Posterior cingulate gyrus (tissue), 11 donors: ENCODE data around the gene C4orf46.
A peak's percentile ranks its signal among the peaks of the same experiment; 100 is the strongest.

ENCODE experiments used
- DNase-seq, 10 donors: peaks; one replicate each; pipeline versions ENCODE4 v3.0.0 to v3.0.0-alpha.2; 2020 to 2021; ENCODE audit warnings: mixed read lengths in 3 of 10
- intact Hi-C: fragments of 100-400 bp; cut with DNase I; formaldehyde crosslinking; loops from one replicate; pipeline ENCODE4 v1.15.1; 2023

C4orf46 gene

GRCh38 chr4:158657291-158657690, 14.4 kb downstream of the C4orf46 start:
- peak in 2 of 10 donors; percentile 53 to 73 for DNase-seq
- intact Hi-C loops = no loop called here

GRCh38 chr4:158656439-158656838, 15.2 kb downstream of the C4orf46 start:
- no peak for DNase-seq
- intact Hi-C loops = no loop called here

- DNase-seq = no peak
- intact Hi-C loops = no loop called here
These were observed 18.8 kb downstream of the C4orf46 start for GRCh38 chr4:158652920-158653319.

- DNase-seq = no peak
- intact Hi-C loops = no loop called here
These were observed 22.5 kb downstream of the C4orf46 start for GRCh38 chr4:158649111-158649680.

- DNase-seq = no peak
- intact Hi-C loops = no loop called here
These were observed 26.9 kb downstream of the C4orf46 start for GRCh38 chr4:158644760-158645159.

- no peak for DNase-seq
- intact Hi-C loops = no loop called here
These were observed 27.3 kb downstream of the C4orf46 start for GRCh38 chr4:158644356-158644755.

- intact Hi-C loops = no loop called here
- DNase-seq = no peak
These were observed 35.1 kb downstream of the C4orf46 start for GRCh38 chr4:158636619-158637018.

GRCh38 chr4:158630893-158631292, 40.8 kb downstream of the C4orf46 start:
- DNase-seq = no peak
- intact Hi-C loops = no loop called here

- intact Hi-C loops = loop anchor here (5.0 kb wide), 3 partner anchors 373 to 633 kb away; no protein-coding TSS in a partner anchor
- no peak for DNase-seq
These were observed 46.1 kb downstream of the C4orf46 start for GRCh38 chr4:158625544-158625943.

GRCh38 chr4:158624889-158625478, 46.7 kb downstream of the C4orf46 start:
- intact Hi-C loops = loop anchor here (5.0 kb wide), 3 partner anchors 373 to 633 kb away; no protein-coding TSS in a partner anchor
- no peak for DNase-seq

- DNase-seq = no peak
- intact Hi-C loops = no loop called here
These were observed 49.4 kb downstream of the C4orf46 start for GRCh38 chr4:158622251-158622650.

GRCh38 chr4:158621729-158622128, 50.0 kb downstream of the C4orf46 start:
- no peak for DNase-seq
- intact Hi-C loops = no loop called here

GRCh38 chr4:158617956-158618355, 53.7 kb downstream of the C4orf46 start:
- DNase-seq = no peak
- intact Hi-C loops = no loop called here
